Activated T-cell treated with anti-CD3 and anti-CD28 coated beads for 48 hours (primary cell): ENCODE measurements around the gene VCX2.
"Not testable (repeated sequence)": the region's sequence is repeated elsewhere in the genome, so short reads cannot be mapped to it uniquely, and the experiment has no call there.

Experiments
- DNase-seq: peaks from one replicate; pipeline ENCODE4 v3.0.0-alpha.2; 2020; ENCODE audit warnings: low read depth

Gene VCX2

GRCh38 chrX:8171169-8171568, at the start of gene VCX2:
Gene VCX2, minus strand, starts transcription at chrX:8171267. Its CDS starts 624 bp downstream, at chrX:8170643.
- not testable (repeated sequence) for DNase-seq

- no peak for DNase-seq
Observed at GRCh38 chrX:8204943-8205342, 33.9 kb upstream of the VCX2 start.

GRCh38 chrX:8204169-8204935, 33.3 kb upstream of the VCX2 start:
- DNase-seq = no peak

GRCh38 chrX:8201896-8202331, 30.8 kb upstream of the VCX2 start:
- no peak for DNase-seq

- no peak for DNase-seq
Observed at GRCh38 chrX:8196776-8197175, 25.7 kb upstream of the VCX2 start.

GRCh38 chrX:8194216-8194615, 23.1 kb upstream of the VCX2 start:
- DNase-seq = no peak

GRCh38 chrX:8192276-8192675, 21.2 kb upstream of the VCX2 start:
- DNase-seq = no peak

GRCh38 chrX:8191022-8191421, 20.0 kb upstream of the VCX2 start:
- no peak for DNase-seq

- no peak for DNase-seq
Observed at GRCh38 chrX:8190341-8190830, 19.3 kb upstream of the VCX2 start.

- DNase-seq = no peak
Observed at GRCh38 chrX:8189096-8189830, 18.2 kb upstream of the VCX2 start.

- no peak for DNase-seq
Observed at GRCh38 chrX:8183346-8183745, 12.3 kb upstream of the VCX2 start.

GRCh38 chrX:8179656-8180055, 8.6 kb upstream of the VCX2 start:
- no peak for DNase-seq

GRCh38 chrX:8154011-8154410, 17.1 kb downstream of the VCX2 start:
- not testable (repeated sequence) for DNase-seq

- DNase-seq = no peak
Observed at GRCh38 chrX:8147226-8147625, 23.8 kb downstream of the VCX2 start.

GRCh38 chrX:8144925-8145324, 26.1 kb downstream of the VCX2 start:
- DNase-seq = no peak

GRCh38 chrX:8141896-8142295, 29.2 kb downstream of the VCX2 start:
- DNase-seq = no peak

GRCh38 chrX:8140986-8141744, 29.9 kb downstream of the VCX2 start:
- DNase-seq = no peak

GRCh38 chrX:8139716-8140115, 31.4 kb downstream of the VCX2 start:
- DNase-seq = no peak

GRCh38 chrX:8138252-8138651, 32.8 kb downstream of the VCX2 start:
- no peak for DNase-seq

- DNase-seq = no peak
Observed at GRCh38 chrX:8126648-8127047, 44.4 kb downstream of the VCX2 start.

GRCh38 chrX:8126092-8126491, 45.0 kb downstream of the VCX2 start:
- no peak for DNase-seq

- no peak for DNase-seq
Observed at GRCh38 chrX:8125566-8125965, 45.5 kb downstream of the VCX2 start.

GRCh38 chrX:8122538-8122937, 48.5 kb downstream of the VCX2 start:
- DNase-seq = no peak
